Measurements from ENCODE around the gene ADCY9. TPM values are rescaled to one million over a fixed set of nuclear protein-coding genes. Genes with fewer than 3 reads are reported as not detected.

Gene ADCY9
- polyA plus RNA-seq, 3 donors = 0.44 to 9.3 (median 0.67) TPM

- no peaks in the 10 kb centered on the region for H3K36me3 ChIP-seq (replicated peaks in 1 of 2; ENCODE audit: control insufficient read depth in 1 of 2, insufficient read depth in 2 of 2, low read length in 2 of 2)
- no peak for DNase-seq
- H4K20me1 ChIP-seq (ENCODE audit: insufficient read depth, low read length) = no peaks in the 10 kb centered on the region
- H3K4me1 ChIP-seq (ENCODE audit: control insufficient read depth in 1 of 2, insufficient read depth in 2 of 2, low read length in 2 of 2) = no peaks in the 10 kb centered on the region
- peaks cover 0 to 4% of the 10 kb centered on the region in 2 donors for H3K9me3 ChIP-seq (replicated peaks in 1 of 2; ENCODE audit: control insufficient read depth in 1 of 2, insufficient read depth in 1 of 2, low read length in 2 of 2)
- H3K27ac ChIP-seq (ENCODE audit: low read depth in 1 of 2, low read length in 2 of 2) = no peak overlapping the region
- Mint-ChIP-seq H3K27ac (no peak overlapping the region), H3K36me3 (no peaks in the 10 kb centered on the region), H3K9me3 (peaks cover 0 to 13% (median 5%) of the 10 kb centered on the region in 7 donors), H3K4me1 (no peaks in the 10 kb centered on the region), H3K27me3 (ENCODE audit: low read depth in 3 of 3) (peaks cover 13 to 31% (median 22%) of the 10 kb centered on the region in 3 donors), H3K4me3 (no peak overlapping the region)
- H3K9ac ChIP-seq (ENCODE audit: insufficient read depth, low read length, poor library complexity, severe bottlenecking) = no peak overlapping the region
- H2AFZ ChIP-seq (ENCODE audit: insufficient read depth, low read depth, low read length, poor library complexity, severe bottlenecking) = no peak overlapping the region
- H3K79me2 ChIP-seq (ENCODE audit: insufficient read depth, low read length) = no peaks in the 10 kb centered on the region
- H3K27me3 ChIP-seq (ENCODE audit: control insufficient read depth in 2 of 2, insufficient read depth in 2 of 2, low read length in 2 of 2) = peaks cover 0 to 5% of the 10 kb centered on the region in 2 donors
- no peak overlapping the region for H3K4me2 ChIP-seq (replicated peaks; ENCODE audit: extremely low read depth, low read length, poor library complexity, severe bottlenecking)
- no peak overlapping the region for H3K4me3 ChIP-seq (replicated peaks in 1 of 3; ENCODE audit: low read depth in 2 of 3, low read length in 3 of 3)
- TF ChIP-seq, protein P1, sequence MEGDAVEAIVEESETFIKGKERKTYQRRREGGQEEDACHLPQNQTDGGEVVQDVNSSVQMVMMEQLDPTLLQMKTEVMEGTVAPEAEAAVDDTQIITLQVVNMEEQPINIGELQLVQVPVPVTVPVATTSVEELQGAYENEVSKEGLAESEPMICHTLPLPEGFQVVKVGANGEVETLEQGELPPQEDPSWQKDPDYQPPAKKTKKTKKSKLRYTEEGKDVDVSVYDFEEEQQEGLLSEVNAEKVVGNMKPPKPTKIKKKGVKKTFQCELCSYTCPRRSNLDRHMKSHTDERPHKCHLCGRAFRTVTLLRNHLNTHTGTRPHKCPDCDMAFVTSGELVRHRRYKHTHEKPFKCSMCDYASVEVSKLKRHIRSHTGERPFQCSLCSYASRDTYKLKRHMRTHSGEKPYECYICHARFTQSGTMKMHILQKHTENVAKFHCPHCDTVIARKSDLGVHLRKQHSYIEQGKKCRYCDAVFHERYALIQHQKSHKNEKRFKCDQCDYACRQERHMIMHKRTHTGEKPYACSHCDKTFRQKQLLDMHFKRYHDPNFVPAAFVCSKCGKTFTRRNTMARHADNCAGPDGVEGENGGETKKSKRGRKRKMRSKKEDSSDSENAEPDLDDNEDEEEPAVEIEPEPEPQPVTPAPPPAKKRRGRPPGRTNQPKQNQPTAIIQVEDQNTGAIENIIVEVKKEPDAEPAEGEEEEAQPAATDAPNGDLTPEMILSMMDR (IDR thresholded peaks at IDR 0.05) = no peak
- intact Hi-C loops (cut with micrococcal nuclease) = no loop called here
- WGBS (ENCODE audit: insufficient coverage) = 96% methylated on average over 9 of the region's 10 CpGs
Measured at GRCh38 chr16:4133897-4134372, 17.7 kb upstream of the ADCY9 start.

DNA sequence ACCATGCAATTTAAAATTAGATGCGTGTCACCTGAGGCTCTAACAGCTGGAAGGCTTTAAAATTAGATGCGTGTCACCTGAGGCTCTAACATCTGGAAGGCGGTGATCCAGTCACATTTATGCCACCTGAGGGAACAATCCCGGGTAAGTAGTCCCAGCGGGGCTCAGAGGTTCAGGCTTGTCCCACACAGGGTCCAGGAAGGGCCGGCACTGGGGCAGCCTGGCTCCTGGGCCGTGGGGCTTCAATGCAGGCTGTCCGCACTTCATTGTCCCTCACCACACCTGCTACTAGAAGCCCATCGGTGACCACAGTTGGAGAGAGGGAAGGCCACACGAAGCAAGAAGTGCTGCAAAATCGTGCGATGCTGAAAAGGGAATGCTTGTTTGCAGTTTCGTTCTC lies 15.4 kb upstream of the ADCY9 start:
- Histone ChIP-seq H3K27ac (ENCODE audit: low read depth in 1 of 2, low read length in 2 of 2) (no peak overlapping the region), H4K20me1 (ENCODE audit: insufficient read depth, low read length) (no peaks in the 10 kb centered on the region), H3K79me2 (ENCODE audit: insufficient read depth, low read length) (no peaks in the 10 kb centered on the region), H3K4me2 (replicated peaks; ENCODE audit: extremely low read depth, low read length, poor library complexity, severe bottlenecking) (no peak overlapping the region), H3K9me3 (replicated peaks in 1 of 2; ENCODE audit: control insufficient read depth in 1 of 2, insufficient read depth in 1 of 2, low read length in 2 of 2) (no peaks in the 10 kb centered on the region), H3K36me3 (replicated peaks in 1 of 2; ENCODE audit: control insufficient read depth in 1 of 2, insufficient read depth in 2 of 2, low read length in 2 of 2) (no peaks in the 10 kb centered on the region), H3K4me3 (replicated peaks in 1 of 3; ENCODE audit: low read depth in 2 of 3, low read length in 3 of 3) (no peak overlapping the region), H3K4me1 (ENCODE audit: control insufficient read depth in 1 of 2, insufficient read depth in 2 of 2, low read length in 2 of 2) (no peaks in the 10 kb centered on the region), H2AFZ (ENCODE audit: insufficient read depth, low read depth, low read length, poor library complexity, severe bottlenecking) (no peak overlapping the region), H3K27me3 (ENCODE audit: control insufficient read depth in 2 of 2, insufficient read depth in 2 of 2, low read length in 2 of 2) (peaks cover 0 to 5% of the 10 kb centered on the region in 2 donors), H3K9ac (ENCODE audit: insufficient read depth, low read length, poor library complexity, severe bottlenecking) (no peak overlapping the region)
- Mint-ChIP-seq H3K36me3 (no peaks in the 10 kb centered on the region), H3K4me1 (no peaks in the 10 kb centered on the region), H3K27ac (no peak overlapping the region), H3K9me3 (peaks cover 0 to 4% (median 0%) of the 10 kb centered on the region in 7 donors), H3K4me3 (no peak overlapping the region), H3K27me3 (ENCODE audit: low read depth in 3 of 3) (peaks cover 7 to 27% (median 18%) of the 10 kb centered on the region in 3 donors)
- WGBS (ENCODE audit: insufficient coverage) = 78% methylated on average over 11 of the region's 13 CpGs
- TF ChIP-seq, protein P1 (IDR thresholded peaks at IDR 0.05) = no peak
- no peak for DNase-seq
- intact Hi-C loops (cut with micrococcal nuclease) = no loop called here

Data from CD14-positive monocyte (primary cell).